NCI-H1436 (cell line): ENCODE results near the gene CYS1.
"Not testable (repeated sequence)": the region's sequence is repeated elsewhere in the genome, so short reads cannot be mapped to it uniquely, and the experiment has no call there.

Source experiments
- DNase-seq: peaks from one replicate; lab custom pipeline; 2025; lab: John Stamatoyannopoulos, UW

CYS1 gene

GRCh38 chr2:10046931-10047330 is 33.3 kb downstream of the CYS1 start:
- DNase-seq = no peak

- DNase-seq = no peak
These were observed 34.5 kb downstream of the CYS1 start for GRCh38 chr2:10045561-10046355.

- peak; percentile 80 for DNase-seq
These were observed 36.2 kb downstream of the CYS1 start for GRCh38 chr2:10043906-10044601.

- peak; percentile 64 for DNase-seq
These were observed 36.8 kb downstream of the CYS1 start, which contains the start of gene KLF11 for GRCh38 chr2:10043256-10043905. Gene KLF11, plus strand, starts transcription at chr2:10043550. Its CDS starts 167 bp downstream, at chr2:10043717.

DNA sequence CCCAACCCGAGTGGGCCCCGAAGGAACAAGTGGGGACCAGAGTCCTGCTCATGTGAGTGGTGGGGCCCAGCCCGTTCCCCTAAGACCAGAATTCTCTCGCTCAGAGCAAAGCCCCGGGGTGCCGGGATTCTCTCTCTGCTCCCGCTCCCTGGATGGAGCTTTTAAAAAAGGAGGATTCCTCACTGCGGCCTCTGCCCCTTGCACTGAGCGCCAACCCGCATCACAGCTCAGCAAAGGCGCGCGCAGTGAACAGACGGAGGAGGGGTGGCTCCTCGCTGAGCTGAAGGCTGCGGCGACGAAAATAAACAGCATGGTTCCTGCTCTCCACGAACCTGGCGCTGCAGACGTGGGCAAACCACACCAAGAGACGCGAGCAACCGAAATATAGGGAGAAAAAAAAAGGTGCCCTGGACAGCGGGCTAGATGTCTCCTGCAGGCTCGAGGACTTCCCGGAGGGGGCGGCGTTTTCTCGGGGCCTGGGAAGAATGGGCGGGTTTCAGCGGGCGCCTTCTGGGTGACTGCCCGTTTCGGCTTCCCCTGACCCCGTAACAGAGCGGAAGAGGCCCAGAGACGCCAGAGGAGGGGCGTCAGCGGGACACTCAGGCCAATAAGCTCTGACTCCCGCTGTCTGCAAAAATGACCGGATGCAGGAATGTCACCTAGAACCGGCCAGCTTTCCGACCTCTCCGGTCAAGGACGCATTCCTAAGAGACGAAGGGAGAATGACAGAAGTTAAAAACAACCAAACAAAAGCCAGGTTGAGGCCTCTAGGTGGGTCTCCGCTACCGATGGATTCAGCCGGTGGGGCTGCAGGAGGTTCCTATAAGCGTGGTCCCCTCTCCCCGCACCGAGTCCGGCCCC is 37.7 kb downstream of the CYS1 start:
- DNase-seq = no peak

DNA sequence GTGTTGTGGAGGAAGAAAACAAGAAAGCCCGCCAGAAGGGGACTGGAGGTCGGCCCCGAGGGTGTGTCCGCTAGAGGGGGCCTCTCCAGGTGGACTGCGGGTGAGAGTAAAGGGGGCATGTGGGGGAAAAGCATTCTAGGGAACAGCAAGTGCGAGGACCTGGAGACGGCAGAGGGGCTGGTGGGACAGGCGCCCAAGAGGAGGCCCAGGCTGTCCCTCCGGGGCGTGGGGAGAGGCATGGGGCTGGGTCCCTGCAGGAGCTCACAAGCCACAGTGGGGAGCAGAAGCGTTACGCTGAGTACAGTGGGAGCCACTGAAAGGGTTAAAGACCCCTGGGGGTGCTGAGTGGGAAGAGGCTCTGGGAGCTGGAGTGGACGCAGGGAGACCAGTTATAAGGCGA is 38.5 kb downstream of the CYS1 start:
- no peak for DNase-seq

GRCh38 chr2:10039658-10040410 is 40.4 kb downstream of the CYS1 start:
- no peak for DNase-seq

- DNase-seq = no peak
These were observed 41.5 kb downstream of the CYS1 start for GRCh38 chr2:10038716-10039115.

GRCh38 chr2:10038123-10038522 is 42.1 kb downstream of the CYS1 start:
- no peak for DNase-seq

- no peak for DNase-seq
These were observed 43.9 kb downstream of the CYS1 start for GRCh38 chr2:10036095-10036884.

- no peak for DNase-seq
These were observed 44.6 kb downstream of the CYS1 start for GRCh38 chr2:10035633-10036032.

DNA sequence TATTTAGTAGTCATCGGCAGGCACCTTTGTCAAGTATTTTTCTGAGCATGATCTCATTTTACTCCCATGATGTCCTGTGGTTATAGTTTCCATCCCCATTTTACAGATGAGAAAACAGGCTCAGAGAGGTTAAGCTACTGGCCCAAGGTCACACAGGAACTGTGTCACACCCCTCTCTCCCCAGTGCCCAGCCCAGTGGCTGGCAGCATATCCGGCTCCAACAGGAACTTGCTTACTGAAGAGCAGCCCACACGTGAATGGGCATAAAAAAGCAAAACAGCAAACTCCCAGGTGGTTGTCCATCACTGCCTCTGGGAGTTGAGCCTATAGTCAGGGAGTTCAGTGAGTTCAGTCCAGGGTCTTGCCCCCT is 45.2 kb downstream of the CYS1 start:
- DNase-seq = no peak

DNA sequence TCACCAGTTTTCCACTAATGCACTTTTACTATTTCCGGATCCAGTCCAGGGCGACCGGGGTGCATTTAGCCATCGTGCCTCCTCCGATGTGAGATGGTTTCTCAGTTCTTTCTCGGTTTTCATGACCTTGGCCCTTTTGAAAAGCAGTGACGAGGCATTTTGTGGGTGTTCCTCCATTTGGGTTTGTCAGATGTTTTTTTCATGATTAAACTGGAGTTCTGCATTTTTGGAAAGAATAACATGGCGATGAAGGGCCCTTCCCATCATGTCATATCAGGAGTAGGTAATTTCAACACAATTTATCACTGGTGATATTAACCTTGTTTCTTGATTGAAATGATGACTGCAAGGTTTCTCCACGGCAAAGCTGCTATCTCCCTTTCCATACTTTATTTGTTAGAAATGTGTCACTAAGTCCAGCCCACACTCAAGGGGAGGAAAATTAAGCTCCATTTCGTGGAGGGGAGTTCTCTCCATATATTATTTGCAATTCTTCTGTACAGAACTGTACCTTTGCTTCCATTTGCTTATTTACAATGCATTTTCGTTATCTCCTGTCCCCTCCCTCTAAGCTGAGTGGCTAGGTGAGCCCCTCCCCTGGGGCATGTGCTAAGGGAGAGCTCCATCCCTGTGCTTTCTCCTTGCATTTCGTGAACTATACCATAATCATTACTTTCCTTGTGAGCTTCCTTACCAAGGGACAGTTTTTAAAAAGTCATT is 45.7 kb downstream of the CYS1 start:
- no peak for DNase-seq

DNA sequence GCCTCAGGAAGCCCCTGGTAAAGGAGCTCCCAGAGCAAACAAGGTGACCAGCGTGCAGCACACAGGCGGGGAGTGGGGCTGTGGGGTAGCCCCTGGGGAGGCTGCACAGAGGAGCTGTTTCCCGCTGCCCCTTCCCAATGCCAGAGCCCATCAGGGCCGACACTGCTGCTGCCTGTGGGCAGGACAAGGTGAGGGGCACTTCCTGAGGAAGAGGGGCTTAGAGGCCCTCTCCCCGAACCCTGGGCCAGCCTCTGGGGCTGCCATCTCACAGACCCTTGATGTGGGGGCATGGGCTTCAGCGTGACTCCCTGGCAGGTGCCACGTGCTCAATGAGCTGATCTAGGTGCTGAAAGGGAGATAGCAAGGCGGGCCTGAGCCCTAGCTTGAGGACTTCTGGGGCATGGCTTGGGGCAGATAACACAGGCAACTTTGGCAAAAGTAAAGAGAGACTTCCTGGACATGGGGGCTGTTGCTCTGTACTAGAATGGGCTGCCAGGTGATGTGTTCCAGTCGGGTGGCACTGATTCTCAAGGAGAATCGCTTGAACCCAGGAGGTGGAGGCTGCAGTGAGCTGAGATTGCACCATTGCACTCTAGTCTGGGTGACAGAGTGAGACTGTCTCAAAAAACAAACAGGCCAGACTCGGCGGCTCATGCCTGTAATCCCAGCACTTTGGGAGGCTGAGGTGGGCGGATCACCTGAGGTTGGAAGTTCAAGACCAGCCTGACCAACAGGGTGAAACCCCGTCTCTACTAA is 46.8 kb downstream of the CYS1 start:
- no peak for DNase-seq

DNA sequence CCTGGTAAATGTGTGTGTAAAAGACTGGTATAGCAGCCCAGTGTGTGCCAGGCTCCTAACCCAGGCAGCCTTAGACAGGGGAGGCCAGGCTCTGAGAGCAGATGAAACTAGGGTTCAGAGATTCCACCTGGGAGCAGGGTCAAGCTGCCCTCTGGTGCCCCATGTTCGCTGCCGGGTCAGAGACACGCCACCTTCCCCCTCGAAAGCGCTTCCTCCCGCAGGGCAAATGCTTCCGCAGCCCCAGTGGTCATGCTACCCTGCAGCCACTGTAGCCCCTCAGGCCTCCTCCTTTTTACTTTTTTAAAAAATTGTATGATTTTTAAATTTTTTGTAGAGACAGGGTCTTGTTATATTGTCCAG is 47.5 kb downstream of the CYS1 start:
- no peak for DNase-seq

- DNase-seq = no peak
These were observed 48.1 kb downstream of the CYS1 start for GRCh38 chr2:10031886-10032745.

- DNase-seq = not testable (repeated sequence)
These were observed 49.4 kb downstream of the CYS1 start for GRCh38 chr2:10030798-10031197.

DNA sequence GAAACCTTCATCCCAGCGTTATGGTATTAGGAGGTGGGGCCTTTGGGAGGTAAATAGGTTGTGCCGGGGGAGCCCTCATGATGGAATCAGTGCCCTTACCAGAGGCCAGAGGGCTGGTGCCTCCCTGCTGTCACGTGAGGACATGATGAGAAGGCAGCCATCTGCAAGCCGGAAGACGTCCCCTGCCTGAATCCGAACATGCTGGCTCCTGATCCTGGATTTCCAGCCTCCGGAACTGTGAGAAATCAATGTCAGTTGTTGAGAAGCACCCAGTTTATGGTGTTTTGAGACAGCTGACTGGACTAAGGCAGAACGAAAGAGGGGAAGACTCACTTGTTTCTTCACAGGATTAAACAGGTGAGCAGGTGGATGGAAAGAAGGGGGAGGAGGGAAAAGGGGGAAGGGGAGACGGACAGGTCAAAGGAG is 49.9 kb downstream of the CYS1 start:
- DNase-seq = no peak
